IPS DF 4.7 (cell line): ENCODE data around the gene MTG1.

Experiments
- DNase-seq: peaks from one replicate; pipeline ENCODE4 v3.0.0-alpha.2; 2013; ENCODE audit warnings: low spot score; ENCODE audit errors: extremely low read depth

The MTG1 gene

GRCh38 chr10:133394064-133394663, at the start of gene MTG1:
TSS of gene MTG1 (plus strand) at chr10:133394157. CDS start at chr10:133394221, 64 bp downstream.
- peak; percentile 78 for DNase-seq

GRCh38 chr10:133344236-133344635, 49.7 kb upstream of the MTG1 start:
- no peak for DNase-seq

GRCh38 chr10:133346413-133346812, 47.5 kb upstream of the MTG1 start:
- no peak for DNase-seq

GRCh38 chr10:133347710-133348517, 46.0 kb upstream of the MTG1 start:
- no peak for DNase-seq

- no peak for DNase-seq
Measured at GRCh38 chr10:133349160-133349568, 44.8 kb upstream of the MTG1 start.

- DNase-seq = no peak
Measured at GRCh38 chr10:133349577-133350011, 44.4 kb upstream of the MTG1 start.

- DNase-seq = no peak
Measured at GRCh38 chr10:133350283-133350949, 43.5 kb upstream of the MTG1 start.

GRCh38 chr10:133350950-133351329, 43.0 kb upstream of the MTG1 start:
- no peak for DNase-seq

- no peak for DNase-seq
Measured at GRCh38 chr10:133351408-133352318, 42.3 kb upstream of the MTG1 start.

GRCh38 chr10:133353202-133353959, 40.6 kb upstream of the MTG1 start:
- DNase-seq = no peak

- no peak for DNase-seq
Measured at GRCh38 chr10:133353988-133354605, 39.9 kb upstream of the MTG1 start.

GRCh38 chr10:133354672-133355240, 39.2 kb upstream of the MTG1 start:
- DNase-seq = no peak

GRCh38 chr10:133355266-133355665, 38.7 kb upstream of the MTG1 start:
- no peak for DNase-seq

- no peak for DNase-seq
Measured at GRCh38 chr10:133355991-133356390, 38.0 kb upstream of the MTG1 start.

GRCh38 chr10:133356549-133357284, 37.2 kb upstream of the MTG1 start:
- DNase-seq = no peak

GRCh38 chr10:133357285-133358161, 36.4 kb upstream of the MTG1 start, which contains the start of gene FUOM:
TSS of gene FUOM (minus strand) at chr10:133358019. CDS start at chr10:133358007, 12 bp downstream.
- no peak for DNase-seq

- no peak for DNase-seq
Measured at GRCh38 chr10:133358162-133358924, 35.6 kb upstream of the MTG1 start.
